GM12872 (cell line): ENCODE results near the gene ANO5.

Experiments
- CTCF ChIP-seq: IDR thresholded peaks from 3 replicates; pipeline ENCODE4 v1.5.1; 2011; ENCODE audit warnings: low read depth, mild to moderate bottlenecking, low read length, moderate library complexity; ENCODE audit not compliant: insufficient read depth

The ANO5 gene

GRCh38 chr11:22244986-22245592, 52.2 kb downstream of the ANO5 start:
- peak; percentile 75 for TF ChIP-seq CTCF

GRCh38 chr11:22246992-22247391, 54.1 kb downstream of the ANO5 start:
- no peak for TF ChIP-seq CTCF

- no peak for TF ChIP-seq CTCF
Measured at GRCh38 chr11:22249871-22250270, 57.0 kb downstream of the ANO5 start.

- no peak for TF ChIP-seq CTCF
Measured at GRCh38 chr11:22256876-22257275, 64.0 kb downstream of the ANO5 start.

- TF ChIP-seq CTCF: no peak
Measured at GRCh38 chr11:22263613-22264012, 70.7 kb downstream of the ANO5 start.

GRCh38 chr11:22273781-22274180, 80.9 kb downstream of the ANO5 start:
- no peak for TF ChIP-seq CTCF

- TF ChIP-seq CTCF: no peak
Measured at GRCh38 chr11:22275600-22275999, 82.7 kb downstream of the ANO5 start.
